Measurements from ENCODE around the gene DAB1.

DAB1 gene

GRCh38 chr1:57146100-57146499 is 277.8 kb downstream of the DAB1 start:
- DNase-seq: no peak

- DNase-seq: no peak
Measured at GRCh38 chr1:57142999-57143398, 280.9 kb downstream of the DAB1 start.

GRCh38 chr1:57142169-57142568 is 281.7 kb downstream of the DAB1 start:
- no peak for DNase-seq

GRCh38 chr1:57138432-57139078 is 285.3 kb downstream of the DAB1 start:
- DNase-seq: no peak

- DNase-seq: no peak
Measured at GRCh38 chr1:57137980-57138379, 285.9 kb downstream of the DAB1 start.

GRCh38 chr1:57134803-57135202 is 289.1 kb downstream of the DAB1 start:
- DNase-seq: no peak

GRCh38 chr1:57133686-57134085 is 290.2 kb downstream of the DAB1 start:
- no peak for DNase-seq

- no peak for DNase-seq
Measured at GRCh38 chr1:57132993-57133622, 290.8 kb downstream of the DAB1 start.

- DNase-seq: no peak
Measured at GRCh38 chr1:57131701-57132394, 292.0 kb downstream of the DAB1 start.

- no peak for DNase-seq
Measured at GRCh38 chr1:57131257-57131656, 292.6 kb downstream of the DAB1 start.

GRCh38 chr1:57129865-57130264 is 294.0 kb downstream of the DAB1 start:
- DNase-seq: no peak

- DNase-seq: no peak
Measured at GRCh38 chr1:57127976-57128375, 295.9 kb downstream of the DAB1 start.

- DNase-seq: no peak
Measured at GRCh38 chr1:57124768-57125446, 299.0 kb downstream of the DAB1 start.

GRCh38 chr1:57124170-57124569 is 299.7 kb downstream of the DAB1 start:
- no peak for DNase-seq

- no peak for DNase-seq
Measured at GRCh38 chr1:57122031-57122430, 301.8 kb downstream of the DAB1 start.

GRCh38 chr1:57118948-57119603 is 304.8 kb downstream of the DAB1 start:
- no peak for DNase-seq

GRCh38 chr1:57117753-57118152 is 306.1 kb downstream of the DAB1 start:
- DNase-seq: no peak

GRCh38 chr1:57116871-57117270 is 307.0 kb downstream of the DAB1 start:
- DNase-seq: no peak

GRCh38 chr1:57115030-57115614 is 308.7 kb downstream of the DAB1 start:
- DNase-seq: no peak

- no peak for DNase-seq
Measured at GRCh38 chr1:57112148-57112547, 311.7 kb downstream of the DAB1 start.

GRCh38 chr1:57111175-57111574 is 312.7 kb downstream of the DAB1 start:
- DNase-seq: no peak

GRCh38 chr1:57109883-57110282 is 314.0 kb downstream of the DAB1 start:
- no peak for DNase-seq

GRCh38 chr1:57109247-57109646 is 314.6 kb downstream of the DAB1 start:
- DNase-seq: no peak

Data from NCI-H774 (cell line).